Measurements from ENCODE around the gene PA2G4. TPM values are rescaled to one million over a fixed set of nuclear protein-coding genes. Genes with fewer than 3 reads are reported as not detected.

PA2G4 gene
- total and polyA plus RNA-seq, 10 of the 15 experiments (the other 5 are each of a cell fraction or from before 2014, with no cell fraction given): 148 to 514 (median 406) TPM

DNA sequence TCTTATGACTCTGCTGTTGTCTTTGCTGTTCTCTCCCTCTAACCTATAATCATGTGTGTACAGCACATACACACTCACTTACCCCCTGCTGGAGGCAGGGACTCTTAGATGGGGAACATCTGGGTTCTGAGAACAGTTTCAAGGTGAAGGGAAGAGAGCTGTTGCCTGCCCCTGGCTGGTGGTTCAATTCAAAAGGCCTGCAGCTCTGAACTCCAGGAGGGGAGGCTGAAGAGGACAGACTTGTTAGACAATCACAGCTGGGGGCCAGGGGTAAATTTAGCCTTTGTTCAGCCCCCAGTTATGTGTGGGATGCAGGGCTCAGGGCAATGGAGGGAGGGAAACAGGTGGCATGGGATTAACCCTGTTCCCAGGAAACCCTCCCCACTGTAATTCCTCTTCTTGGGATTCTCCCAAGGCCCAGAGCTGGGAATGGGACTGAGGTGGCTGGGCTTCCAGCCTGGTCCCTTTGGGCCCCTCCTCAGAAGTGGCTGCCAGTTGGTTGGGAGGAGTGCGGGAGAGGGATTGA is 50.0 kb downstream of the PA2G4 start:
- FAIRE-seq: no peak
- peaks cover 0 to 4% of the 10 kb centered on the region in 2 experiments; a peak in 2 of 4 replicates for H3K36me3 ChIP-seq (ENCODE audit: control insufficient read depth in 2 of 2, insufficient read depth in 2 of 2, low read length in 1 of 2)
- no peak overlapping the region for H2AFZ ChIP-seq (ENCODE audit: control insufficient read depth, low read depth, low read length)
- H3K4me1 ChIP-seq (ENCODE audit: control insufficient read depth, insufficient read depth, low read length): peaks cover 17% of the 10 kb centered on the region
- no peak overlapping the region for H3K9ac ChIP-seq (ENCODE audit: control insufficient read depth, insufficient read depth, low read length)
- POLR2A ChIA-PET: interaction anchor here (0.8 to 2.2 kb wide), 5 partner anchors 11 to 67 kb away, joined by 3 to 10 read pairs (median 5); partner anchors contain the start of genes ESYT1, RNF41 and SMARCC2
- DNase-seq (ENCODE audit: low read depth, low spot score): no peak
- no peaks in the 10 kb centered on the region for H3K27me3 ChIP-seq (replicated peaks in 1 of 2; ENCODE audit: control insufficient read depth in 2 of 2, insufficient read depth in 2 of 2, low read length in 1 of 2)
- RAD21 ChIA-PET (ENCODE audit: unreplicated experiment): no interaction called here
- CTCF ChIA-PET: interaction anchor here (0.6 to 3.6 kb wide), 5 partner anchors 9 to 1580 kb away, joined by 3 to 11 read pairs (median 3); partner anchors contain the start of genes ESYT1 and ZC3H10
- TF ChIP-seq CREB1 (IDR thresholded peaks at IDR 0.05; ENCODE audit: low read depth): no peak
- TF ChIP-seq, protein P1, sequence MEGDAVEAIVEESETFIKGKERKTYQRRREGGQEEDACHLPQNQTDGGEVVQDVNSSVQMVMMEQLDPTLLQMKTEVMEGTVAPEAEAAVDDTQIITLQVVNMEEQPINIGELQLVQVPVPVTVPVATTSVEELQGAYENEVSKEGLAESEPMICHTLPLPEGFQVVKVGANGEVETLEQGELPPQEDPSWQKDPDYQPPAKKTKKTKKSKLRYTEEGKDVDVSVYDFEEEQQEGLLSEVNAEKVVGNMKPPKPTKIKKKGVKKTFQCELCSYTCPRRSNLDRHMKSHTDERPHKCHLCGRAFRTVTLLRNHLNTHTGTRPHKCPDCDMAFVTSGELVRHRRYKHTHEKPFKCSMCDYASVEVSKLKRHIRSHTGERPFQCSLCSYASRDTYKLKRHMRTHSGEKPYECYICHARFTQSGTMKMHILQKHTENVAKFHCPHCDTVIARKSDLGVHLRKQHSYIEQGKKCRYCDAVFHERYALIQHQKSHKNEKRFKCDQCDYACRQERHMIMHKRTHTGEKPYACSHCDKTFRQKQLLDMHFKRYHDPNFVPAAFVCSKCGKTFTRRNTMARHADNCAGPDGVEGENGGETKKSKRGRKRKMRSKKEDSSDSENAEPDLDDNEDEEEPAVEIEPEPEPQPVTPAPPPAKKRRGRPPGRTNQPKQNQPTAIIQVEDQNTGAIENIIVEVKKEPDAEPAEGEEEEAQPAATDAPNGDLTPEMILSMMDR (IDR thresholded peaks at IDR 0.05 in 2 of 3, conservative IDR thresholded peaks at IDR 0.05 in 1 of 3; ENCODE audit: control insufficient read depth in 2 of 3, extremely low read depth in 1 of 3, insufficient read depth in 1 of 3, low read depth in 3 of 3, low read length in 3 of 3): no peak
- TF ChIP-seq CBX3 (IDR thresholded peaks at IDR 0.05; ENCODE audit: borderline replicate concordance, low read depth): no peak
- no peak for TF ChIP-seq HCFC1 (IDR thresholded peaks at IDR 0.05; ENCODE audit: low read length)
- no peak for TF ChIP-seq TBL1XR1 (IDR thresholded peaks at IDR 0.05; ENCODE audit: low read depth, low read length)
- TF ChIP-seq NR2F1 (conservative IDR thresholded peaks at IDR 0.05): no peak
- TF ChIP-seq GABPA (IDR thresholded peaks at IDR 0.05; ENCODE audit: low read depth): no peak
- TF ChIP-seq ESRRA (IDR thresholded peaks at IDR 0.05; ENCODE audit: low read length): no peak
- no peak for TF ChIP-seq CEBPB (IDR thresholded peaks at IDR 0.05; ENCODE audit: borderline replicate concordance in 1 of 2, low read depth in 2 of 2, low read length in 2 of 2)
- TF ChIP-seq KLF5 (IDR thresholded peaks at IDR 0.05; ENCODE audit: partially characterized antibody): no peak
- no peak for TF ChIP-seq EED (IDR thresholded peaks at IDR 0.05; ENCODE audit: low read depth)
- TF ChIP-seq RBBP5 (conservative IDR thresholded peaks at IDR 0.05): no peak
- no peak for TF ChIP-seq ZNF207 (IDR thresholded peaks at IDR 0.05; ENCODE audit: borderline replicate concordance)
- TF ChIP-seq ZBED1 (IDR thresholded peaks at IDR 0.05; ENCODE audit: borderline replicate concordance): no peak
- TF ChIP-seq NRF1 (conservative IDR thresholded peaks at IDR 0.05; ENCODE audit: low read depth, low read length): no peak
- no peak for TF ChIP-seq STAT3 (IDR thresholded peaks at IDR 0.05; ENCODE audit: low read depth, low read length)
- TF ChIP-seq MTA3 (IDR thresholded peaks at IDR 0.05; ENCODE audit: borderline replicate concordance, low read length): no peak
- H3K79me2 ChIP-seq (ENCODE audit: control insufficient read depth, insufficient read depth, low read length): peaks cover 36% of the 10 kb centered on the region
- no peaks in the 10 kb centered on the region for H3K9me3 ChIP-seq (replicated peaks; ENCODE audit: control insufficient read depth, insufficient read depth, low read length)
- 0 out of 2 replicates have a peak overlapping the region, but pooled peaks have one; percentile 1 for H3K4me2 ChIP-seq (ENCODE audit: control insufficient read depth, insufficient read depth)
- in situ Hi-C loops (cut with MboI): no loop called here
- no peaks in the 10 kb centered on the region for H4K20me1 ChIP-seq (ENCODE audit: control insufficient read depth, insufficient read depth)
- SMC1A ChIA-PET (ENCODE audit: uncharacterized antibody, unreplicated experiment): interaction anchor here (0.8 to 1.0 kb wide), 2 partner anchors 9 to 35 kb away, joined by 3 to 4 read pairs; partner anchors contain the start of gene SMARCC2
- intact Hi-C loops (cut with micrococcal nuclease; ENCODE audit: unreplicated experiment): loop anchor here (5.0 kb wide), 1 partner anchor 37 kb away; the partner anchor contains the start of genes RPL41 and ZC3H10
- WGBS (ENCODE audit: insufficient coverage, insufficient replicate concordance, low lambda C conversion rate, missing lambda C conversion rate): 100% methylated on average over 1 of the region's 1 CpG
- H3K4me3 ChIP-seq: no peak overlapping the region
- no TSS peak for BruUV-seq (replicated peaks)
- no peak for ATAC-seq
- no peak overlapping the region for H3K27ac ChIP-seq (ENCODE audit: control insufficient read depth, insufficient read depth)
